ENCODE results near the gene PSAT1. TPM values are rescaled to one million over a fixed set of nuclear protein-coding genes. Genes with fewer than 3 reads are reported as not detected.

PSAT1 gene
- polyA plus RNA-seq, 6 donors from 2014 or later: 0.10 to 0.67 (median 0.52) TPM

- no peaks in the 10 kb centered on the region for H3K9me3 Mint-ChIP-seq
- DNase-seq: no peak
These were observed 578 bp upstream of the PSAT1 start for GRCh38 chr9:78296201-78296892.

DNA sequence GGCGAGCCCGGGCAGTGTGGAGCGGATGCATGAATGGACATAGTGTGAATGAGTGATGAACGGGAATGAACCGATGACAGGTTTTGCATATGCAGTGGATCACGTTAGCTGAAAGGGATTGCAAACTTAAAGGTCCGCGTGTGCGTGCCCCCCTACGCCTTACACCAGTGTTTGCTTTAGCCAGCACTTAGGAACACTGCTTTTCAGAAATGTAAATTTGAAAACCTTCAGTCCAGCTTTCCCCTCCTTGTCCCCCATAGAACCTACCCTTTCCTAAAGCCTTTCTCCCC lies 692 bp downstream of the PSAT1 start:
- no peak for DNase-seq
- H3K27me3 Mint-ChIP-seq: peaks cover 0 to 16% (median 7%) of the 10 kb centered on the region in 3 donors
- H3K9me3 Mint-ChIP-seq: no peaks in the 10 kb centered on the region
- H3K4me3 Mint-ChIP-seq: peak overlapping the region; percentile 87 to 94 (median 92)
- ATAC-seq (ENCODE audit: low read depth in 2 of 2): no peak
- peak overlapping the region in 2 of 6 donors; percentile 20 to 87 for H3K27ac Mint-ChIP-seq
- H3K4me1 Mint-ChIP-seq: peaks cover 17 to 24% (median 17%) of the 10 kb centered on the region in 3 donors
- peaks cover 0 to 4% of the 10 kb centered on the region in 2 donors for H3K36me3 Mint-ChIP-seq

More at GRCh38 chr9:78296201-78296892, 578 bp upstream of the PSAT1 start:
- peaks cover 0 to 16% (median 7%) of the 10 kb centered on the region in 3 donors for H3K27me3 Mint-ChIP-seq
- peaks cover 0 to 2% of the 10 kb centered on the region in 2 donors for H3K36me3 Mint-ChIP-seq
- peaks cover 17 to 24% (median 17%) of the 10 kb centered on the region in 3 donors for H3K4me1 Mint-ChIP-seq
- no peak for ATAC-seq (ENCODE audit: low read depth in 2 of 2)
- peak overlapping the region; percentile 87 to 94 (median 92) for H3K4me3 Mint-ChIP-seq
- peak overlapping the region in 3 of 6 donors; percentile 17 to 53 (median 19) for H3K27ac Mint-ChIP-seq

DNA sequence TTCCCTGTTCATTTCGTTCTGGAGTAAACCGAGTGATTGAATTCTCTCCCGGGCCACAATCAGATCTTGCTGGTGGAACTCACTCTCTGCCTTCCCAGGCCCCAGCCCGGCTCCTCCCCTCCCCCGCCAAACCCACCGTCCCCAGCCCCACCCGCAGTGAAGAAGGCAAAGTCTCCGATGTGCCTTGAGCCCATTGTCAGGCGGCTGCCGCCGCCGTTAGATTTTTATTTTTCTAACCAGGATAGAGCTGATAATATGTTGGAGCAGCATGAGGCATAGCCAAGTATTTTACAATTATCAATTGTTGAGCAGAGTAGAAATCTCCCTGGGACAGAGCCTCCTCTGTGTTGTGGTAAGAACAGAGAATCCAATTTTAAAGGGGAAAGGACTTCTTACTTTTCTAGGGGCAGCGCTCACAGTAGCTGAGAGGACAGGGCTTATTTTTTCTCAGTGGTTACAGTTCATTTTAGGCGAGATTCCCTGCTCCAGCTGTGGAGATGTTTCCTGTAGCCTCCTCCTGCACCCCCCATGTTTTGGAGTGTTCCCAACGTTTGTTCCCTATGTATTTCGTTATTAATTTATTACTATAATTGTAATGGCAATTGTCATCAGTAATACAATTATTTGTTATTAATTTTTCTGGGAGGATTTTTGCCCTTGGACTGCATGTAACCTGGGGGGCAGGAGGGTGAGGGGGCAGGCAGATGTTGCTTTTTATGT lies 1.3 kb downstream of the PSAT1 start:
- Mint-ChIP-seq H3K27ac (peak overlapping the region in 1 of 6 donors; percentile 76), H3K27me3 (peaks cover 0 to 16% (median 7%) of the 10 kb centered on the region in 3 donors), H3K36me3 (peaks cover 0 to 4% of the 10 kb centered on the region in 2 donors), H3K4me3 (peak overlapping the region; percentile 87 to 94 (median 92)), H3K9me3 (no peaks in the 10 kb centered on the region), H3K4me1 (peaks cover 17 to 24% (median 17%) of the 10 kb centered on the region in 3 donors)
- no peak for DNase-seq
- ATAC-seq (ENCODE audit: low read depth in 2 of 2): no peak

DNA sequence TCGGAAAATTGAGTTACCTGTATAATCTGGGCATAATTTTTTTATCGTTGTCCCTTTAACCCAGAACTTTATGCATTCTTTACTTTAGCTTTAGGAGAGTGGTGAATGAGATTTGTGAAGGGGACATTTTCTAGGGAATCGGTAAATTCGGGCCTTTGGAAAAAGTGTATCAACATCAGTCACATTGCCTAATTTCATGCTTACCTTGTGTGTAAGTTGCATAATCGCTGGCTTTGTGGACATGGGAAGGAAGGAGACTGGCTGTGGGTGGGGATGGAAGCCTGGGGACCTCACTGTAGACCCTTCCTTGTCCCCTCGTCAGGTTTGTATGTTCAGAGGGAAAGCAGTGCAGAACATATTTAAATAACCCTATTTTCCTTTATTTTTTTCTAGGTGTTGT lies 3.3 kb downstream of the PSAT1 start:
- H3K4me3 Mint-ChIP-seq: no peak overlapping the region
- peaks cover 17 to 24% (median 17%) of the 10 kb centered on the region in 3 donors for H3K4me1 Mint-ChIP-seq
- no peak for ATAC-seq (ENCODE audit: low read depth in 2 of 2)
- peaks cover 0 to 16% (median 7%) of the 10 kb centered on the region in 3 donors for H3K27me3 Mint-ChIP-seq
- peaks cover 0 to 4% of the 10 kb centered on the region in 2 donors for H3K36me3 Mint-ChIP-seq
- H3K9me3 Mint-ChIP-seq: no peaks in the 10 kb centered on the region
- H3K27ac Mint-ChIP-seq: no peak overlapping the region
- no peak for DNase-seq

DNA sequence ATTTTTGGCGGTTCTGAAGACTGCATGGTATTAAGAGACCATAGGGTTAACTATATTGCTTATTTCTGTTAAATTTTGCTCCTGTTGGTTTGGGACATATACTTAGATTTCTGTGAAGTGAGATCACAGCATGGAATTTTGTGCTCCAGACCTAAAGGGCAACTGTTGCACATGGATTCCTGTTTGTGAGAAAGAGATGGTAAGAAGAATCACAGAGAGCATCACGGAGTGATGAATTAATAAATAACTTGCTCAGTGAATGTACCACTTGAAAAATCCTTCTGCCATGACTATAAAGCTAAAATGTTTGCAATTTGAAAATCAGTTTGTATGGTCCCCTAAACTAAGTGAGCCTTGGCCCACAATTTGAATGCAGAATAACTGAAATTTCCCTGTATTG lies 4.5 kb downstream of the PSAT1 start:
- Mint-ChIP-seq H3K9me3 (no peaks in the 10 kb centered on the region), H3K4me1 (peaks cover 13 to 19% (median 13%) of the 10 kb centered on the region in 3 donors), H3K36me3 (peaks cover 0 to 4% of the 10 kb centered on the region in 2 donors), H3K27me3 (peaks cover 0 to 12% (median 4%) of the 10 kb centered on the region in 3 donors), H3K4me3 (no peak overlapping the region), H3K27ac (no peak overlapping the region)
- no peak for DNase-seq
- ATAC-seq (ENCODE audit: low read depth in 2 of 2): no peak

DNA sequence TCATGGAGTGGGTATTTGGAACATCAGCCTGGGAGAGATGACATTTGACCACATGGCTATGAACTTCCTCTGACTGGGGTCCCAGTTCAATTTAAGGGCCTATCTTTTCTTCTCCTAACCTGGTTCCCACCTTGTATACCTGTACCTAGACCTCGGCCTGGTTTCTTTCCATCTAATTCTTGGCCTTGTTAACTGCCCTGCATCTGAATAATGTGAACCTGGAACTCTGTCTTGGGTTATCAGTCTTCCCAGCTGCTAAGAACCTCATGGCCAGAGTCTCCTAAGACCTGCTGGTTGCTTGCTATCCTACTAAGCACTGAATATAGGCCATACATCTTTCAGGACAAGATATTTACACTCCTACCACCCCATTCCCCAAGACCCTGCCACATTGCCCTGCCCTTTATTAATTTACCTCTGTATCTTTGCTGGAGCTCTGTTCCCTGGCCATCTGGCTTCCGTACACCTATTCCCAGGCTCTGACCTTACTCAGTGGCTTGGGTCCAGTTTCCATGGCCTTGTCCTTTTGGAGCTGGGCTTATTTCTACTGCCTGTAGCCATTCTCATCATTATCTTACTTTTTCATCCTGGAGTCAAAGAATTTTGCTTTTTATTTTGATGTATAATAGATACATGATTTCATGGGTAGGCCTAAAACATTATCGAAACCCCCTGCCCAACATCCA lies 6.6 kb downstream of the PSAT1 start:
- ATAC-seq (ENCODE audit: low read depth in 2 of 2) (no peak), DNase-seq (no peak)
- peaks cover 0 to under 1% (median 0%) of the 10 kb centered on the region in 3 donors for H3K4me1 Mint-ChIP-seq

GRCh38 chr9:78304357-78304756 lies 7.4 kb downstream of the PSAT1 start:
- Mint-ChIP-seq H3K4me1 (no peaks in the 10 kb centered on the region), H3K27me3 (no peaks in the 10 kb centered on the region), H3K36me3 (peaks cover 0 to 4% of the 10 kb centered on the region in 2 donors), H3K9me3 (no peaks in the 10 kb centered on the region), H3K27ac (peak overlapping the region in 3 of 6 donors; percentile 32 to 66 (median 57)), H3K4me3 (no peak overlapping the region)
- DNase-seq (no peak), ATAC-seq (ENCODE audit: low read depth in 2 of 2) (no peak)

More for the DNA sequence above, 6.6 kb downstream of the PSAT1 start:
- peaks cover 0 to 4% of the 10 kb centered on the region in 2 donors for H3K36me3 Mint-ChIP-seq
- no peak overlapping the region for H3K4me3 Mint-ChIP-seq
- H3K27me3 Mint-ChIP-seq: no peaks in the 10 kb centered on the region
- H3K9me3 Mint-ChIP-seq: no peaks in the 10 kb centered on the region
- no peak overlapping the region for H3K27ac Mint-ChIP-seq

DNA sequence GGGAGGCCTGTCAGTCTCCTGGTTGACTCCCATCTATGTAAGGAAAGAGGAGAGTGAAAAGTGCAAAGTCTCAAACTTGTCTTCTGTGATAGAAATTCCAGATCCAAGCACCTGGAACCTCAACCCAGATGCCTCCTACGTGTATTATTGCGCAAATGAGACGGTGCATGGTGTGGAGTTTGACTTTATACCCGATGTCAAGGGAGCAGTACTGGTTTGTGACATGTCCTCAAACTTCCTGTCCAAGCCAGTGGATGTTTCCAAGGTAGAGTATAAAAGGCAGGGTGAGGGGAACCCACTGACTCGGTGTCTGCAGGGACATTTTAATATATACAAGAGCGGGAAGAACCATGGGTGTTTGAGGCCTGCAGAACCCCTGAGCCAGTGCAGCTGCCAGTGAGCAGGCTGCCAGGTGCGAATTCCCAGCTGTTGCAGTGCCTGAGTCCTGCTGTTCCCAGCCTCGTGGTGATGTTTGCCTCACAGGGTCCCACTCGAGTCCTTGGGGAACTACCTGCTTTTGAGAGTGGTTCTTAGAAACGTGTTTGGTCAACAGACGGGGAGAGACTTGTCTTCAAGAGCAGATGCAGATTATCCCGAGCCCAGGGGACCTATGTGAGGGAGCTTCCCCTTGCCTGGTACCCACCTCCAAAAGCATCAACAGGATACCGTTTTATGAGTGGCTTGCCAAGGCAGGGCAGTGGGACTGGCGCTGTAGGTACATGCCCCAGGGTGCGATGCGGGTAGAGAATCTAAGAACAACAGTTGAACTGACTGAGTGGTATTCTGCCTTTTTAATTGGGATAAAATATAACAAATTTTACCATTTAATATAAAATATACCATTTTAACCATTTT lies 9.5 kb downstream of the PSAT1 start:
- no peak for DNase-seq
- Mint-ChIP-seq H3K4me3 (no peak overlapping the region), H3K9me3 (no peaks in the 10 kb centered on the region), H3K36me3 (peaks cover 0 to 2% of the 10 kb centered on the region in 2 donors), H3K27ac (no peak overlapping the region), H3K27me3 (no peaks in the 10 kb centered on the region), H3K4me1 (peaks cover 0 to 2% (median 0%) of the 10 kb centered on the region in 3 donors)
- ATAC-seq (ENCODE audit: low read depth in 2 of 2): no peak

DNA sequence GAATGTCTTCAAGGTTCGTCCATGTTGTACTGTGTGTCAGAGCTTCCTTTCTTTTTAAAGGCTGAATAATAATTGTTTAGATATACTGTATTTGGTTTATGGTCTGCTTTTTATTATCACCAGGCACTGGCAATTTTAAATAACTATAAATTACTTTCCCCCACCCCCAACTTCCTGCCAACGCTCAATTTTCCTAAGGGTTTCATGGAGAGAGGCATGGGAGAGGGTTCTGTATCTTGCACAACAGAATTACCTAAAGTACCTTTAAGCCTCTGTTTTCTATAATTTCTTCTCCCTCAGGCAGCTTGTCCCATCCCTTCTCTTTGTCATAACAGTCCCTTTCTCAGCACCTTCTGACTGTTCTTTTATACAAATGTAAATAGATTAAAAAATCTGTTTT lies 10.4 kb downstream of the PSAT1 start:
- DNase-seq (no peak), ATAC-seq (ENCODE audit: low read depth in 2 of 2) (no peak)
- H3K4me3 Mint-ChIP-seq: no peak overlapping the region
- no peaks in the 10 kb centered on the region for H3K27me3 Mint-ChIP-seq
- no peak overlapping the region for H3K27ac Mint-ChIP-seq
- H3K36me3 Mint-ChIP-seq: no peaks in the 10 kb centered on the region
- H3K4me1 Mint-ChIP-seq: peaks cover 0 to 2% (median 0%) of the 10 kb centered on the region in 3 donors
- H3K9me3 Mint-ChIP-seq: no peaks in the 10 kb centered on the region

DNA sequence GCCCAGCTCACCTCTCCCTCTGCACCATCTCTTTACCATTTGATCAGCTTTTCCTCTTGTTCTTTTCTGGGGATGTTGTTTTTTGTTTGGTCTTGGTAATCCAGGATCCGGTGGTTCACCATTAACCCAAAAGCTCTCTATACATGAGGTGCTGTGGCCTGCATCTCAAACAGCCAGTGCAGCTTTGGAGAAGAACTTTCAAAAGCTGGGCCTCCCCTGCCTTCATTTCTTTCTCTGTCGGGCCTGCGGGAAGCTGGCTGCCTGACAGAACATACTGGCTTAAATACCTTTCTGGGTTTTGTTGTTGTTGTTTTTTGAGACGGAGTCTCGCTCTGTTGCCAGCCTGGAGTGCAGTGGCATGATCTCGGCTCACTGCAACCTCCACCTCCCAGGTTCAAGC lies 12.1 kb downstream of the PSAT1 start:
- no peak overlapping the region for H3K4me3 Mint-ChIP-seq
- H3K27me3 Mint-ChIP-seq: no peaks in the 10 kb centered on the region
- ATAC-seq (ENCODE audit: low read depth in 2 of 2): no peak
- peaks cover 0 to 2% (median 0%) of the 10 kb centered on the region in 3 donors for H3K4me1 Mint-ChIP-seq
- no peaks in the 10 kb centered on the region for H3K9me3 Mint-ChIP-seq
- no peaks in the 10 kb centered on the region for H3K36me3 Mint-ChIP-seq
- DNase-seq: no peak
- H3K27ac Mint-ChIP-seq: no peak overlapping the region

- no peak for ATAC-seq (ENCODE audit: low read depth in 2 of 2)
- H3K9me3 Mint-ChIP-seq: no peaks in the 10 kb centered on the region
- no peaks in the 10 kb centered on the region for H3K27me3 Mint-ChIP-seq
- DNase-seq: no peak
- H3K27ac Mint-ChIP-seq: no peak overlapping the region
- H3K4me1 Mint-ChIP-seq: peaks cover 0 to 2% (median 0%) of the 10 kb centered on the region in 3 donors
- H3K36me3 Mint-ChIP-seq: no peaks in the 10 kb centered on the region
- no peak overlapping the region for H3K4me3 Mint-ChIP-seq
These were observed 14.2 kb downstream of the PSAT1 start for GRCh38 chr9:78311075-78311474.

- Mint-ChIP-seq H3K9me3 (no peaks in the 10 kb centered on the region), H3K4me3 (no peak overlapping the region), H3K36me3 (no peaks in the 10 kb centered on the region), H3K27ac (no peak overlapping the region), H3K4me1 (peaks cover 0 to 2% (median 0%) of the 10 kb centered on the region in 3 donors), H3K27me3 (no peaks in the 10 kb centered on the region)
- DNase-seq (no peak), ATAC-seq (ENCODE audit: low read depth in 2 of 2) (no peak)
These were observed 15.1 kb downstream of the PSAT1 start for GRCh38 chr9:78311886-78312524.

All from naive B cell (primary cell).